ENCODE results near the gene PCSK4. TPM values are rescaled to one million over a fixed set of nuclear protein-coding genes. Genes with fewer than 3 reads are reported as not detected.

Gene PCSK4
- total RNA-seq, 1 donor from 2014 or later = 5.4 TPM

DNA sequence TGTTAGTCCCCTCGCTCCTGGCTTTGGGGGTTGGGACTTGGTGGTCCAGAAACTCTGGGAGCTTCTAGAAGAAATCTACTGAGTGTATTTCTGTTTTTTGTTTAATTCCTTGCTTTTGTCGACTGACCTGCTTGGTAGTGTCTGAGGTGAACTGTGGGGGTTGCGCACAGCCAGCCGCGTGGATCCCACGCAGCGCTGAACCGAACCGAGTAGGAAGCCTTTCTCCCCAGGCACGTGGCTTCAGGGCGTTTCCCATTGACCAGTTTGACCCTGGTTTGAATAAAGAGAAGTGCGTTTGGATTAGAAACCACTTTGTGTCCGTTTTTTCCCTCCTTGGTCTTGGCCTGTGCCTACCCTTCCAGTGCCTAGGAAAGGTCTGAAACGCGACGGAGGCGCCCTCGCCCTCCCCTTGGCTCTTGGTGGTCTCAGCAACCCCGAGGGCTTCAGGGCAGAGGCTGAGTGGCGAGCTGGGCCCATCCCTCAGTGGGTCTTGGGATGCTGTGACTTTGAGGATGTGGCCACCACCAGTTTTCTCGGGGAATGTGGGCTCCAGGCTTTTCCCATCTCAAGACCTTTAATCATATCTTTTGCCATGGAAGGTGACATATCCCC is 54.7 kb downstream of the PCSK4 start:
- Histone ChIP-seq H3K36me3 (peaks cover 0 to 56% of the 10 kb centered on the region in 2 donors), H3K9me3 (no peaks in the 10 kb centered on the region), H3K4me1 (peaks cover 24% of the 10 kb centered on the region), H3K27me3 (no peaks in the 10 kb centered on the region), H3K4me3 (no peak overlapping the region), H3K27ac (no peak overlapping the region)
- no peak for DNase-seq (ENCODE audit: extremely low spot score in 2 of 2)
- TF ChIP-seq POLR2AphosphoS5 (IDR thresholded peaks at IDR 0.05; ENCODE audit: insufficient read depth in 1 of 2, low read depth in 1 of 2) (no peak), POLR2A (IDR thresholded peaks at IDR 0.05) (no peak)
- TF ChIP-seq, protein P1, sequence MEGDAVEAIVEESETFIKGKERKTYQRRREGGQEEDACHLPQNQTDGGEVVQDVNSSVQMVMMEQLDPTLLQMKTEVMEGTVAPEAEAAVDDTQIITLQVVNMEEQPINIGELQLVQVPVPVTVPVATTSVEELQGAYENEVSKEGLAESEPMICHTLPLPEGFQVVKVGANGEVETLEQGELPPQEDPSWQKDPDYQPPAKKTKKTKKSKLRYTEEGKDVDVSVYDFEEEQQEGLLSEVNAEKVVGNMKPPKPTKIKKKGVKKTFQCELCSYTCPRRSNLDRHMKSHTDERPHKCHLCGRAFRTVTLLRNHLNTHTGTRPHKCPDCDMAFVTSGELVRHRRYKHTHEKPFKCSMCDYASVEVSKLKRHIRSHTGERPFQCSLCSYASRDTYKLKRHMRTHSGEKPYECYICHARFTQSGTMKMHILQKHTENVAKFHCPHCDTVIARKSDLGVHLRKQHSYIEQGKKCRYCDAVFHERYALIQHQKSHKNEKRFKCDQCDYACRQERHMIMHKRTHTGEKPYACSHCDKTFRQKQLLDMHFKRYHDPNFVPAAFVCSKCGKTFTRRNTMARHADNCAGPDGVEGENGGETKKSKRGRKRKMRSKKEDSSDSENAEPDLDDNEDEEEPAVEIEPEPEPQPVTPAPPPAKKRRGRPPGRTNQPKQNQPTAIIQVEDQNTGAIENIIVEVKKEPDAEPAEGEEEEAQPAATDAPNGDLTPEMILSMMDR (IDR thresholded peaks at IDR 0.05) = no peak
- intact Hi-C loops (cut with DNase I) = no loop called here

DNA sequence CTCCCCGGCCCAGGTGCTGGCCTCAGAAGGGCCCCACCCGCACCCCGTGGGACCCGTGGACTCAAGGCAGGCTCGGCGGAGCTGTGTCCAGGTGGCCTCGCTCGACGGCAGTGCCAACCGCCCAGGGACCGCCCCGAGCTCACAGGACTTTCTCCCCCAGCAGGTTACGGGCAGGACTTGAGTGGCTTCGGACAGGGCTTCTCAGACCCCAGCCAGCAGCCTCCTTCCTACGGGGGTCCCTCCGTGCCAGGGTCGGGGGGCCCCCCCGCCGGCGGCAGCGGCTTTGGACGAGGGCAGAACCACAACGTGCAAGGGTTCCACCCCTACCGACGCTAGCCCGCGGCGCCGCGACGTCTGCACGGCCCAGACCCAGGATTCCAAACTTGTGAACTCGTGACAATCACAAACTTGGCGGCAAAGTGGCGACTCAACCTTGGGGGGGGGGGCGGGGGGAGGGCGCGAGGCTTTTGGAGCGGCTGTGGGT is 55.5 kb downstream of the PCSK4 start:
- Histone ChIP-seq H3K27ac (no peak overlapping the region), H3K4me3 (no peak overlapping the region), H3K4me1 (peaks cover 15% of the 10 kb centered on the region), H3K9me3 (no peaks in the 10 kb centered on the region), H3K36me3 (peaks cover 0 to 56% of the 10 kb centered on the region in 2 donors), H3K27me3 (no peaks in the 10 kb centered on the region)
- TF ChIP-seq, protein P1 (IDR thresholded peaks at IDR 0.05) = no peak
- no peak for TF ChIP-seq POLR2AphosphoS5 (IDR thresholded peaks at IDR 0.05; ENCODE audit: insufficient read depth in 1 of 2, low read depth in 1 of 2)
- no peak for TF ChIP-seq POLR2A (IDR thresholded peaks at IDR 0.05)
- no peak for DNase-seq (ENCODE audit: extremely low spot score in 2 of 2)
- intact Hi-C loops (cut with DNase I) = no loop called here

DNA sequence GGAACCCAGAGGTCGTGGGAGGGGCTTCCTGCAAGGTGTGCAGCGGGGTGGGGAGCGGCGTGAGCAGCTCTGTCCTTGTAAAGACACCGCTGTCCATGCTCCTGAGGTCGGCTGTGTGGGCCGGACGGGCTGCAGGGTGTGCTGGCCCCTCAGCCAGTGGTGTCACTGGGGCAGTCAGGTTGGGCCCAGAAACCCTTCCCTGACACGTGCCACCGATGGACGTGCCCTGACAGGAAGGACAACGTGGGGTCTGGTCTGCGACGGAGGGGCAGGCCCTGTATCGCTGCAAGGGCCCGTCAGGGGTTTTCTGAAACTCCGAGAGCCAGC is 56.1 kb downstream of the PCSK4 start:
- intact Hi-C loops (cut with DNase I) = no loop called here
- H3K27ac ChIP-seq = no peak overlapping the region
- no peaks in the 10 kb centered on the region for H3K9me3 ChIP-seq
- peaks cover 9% of the 10 kb centered on the region for H3K4me1 ChIP-seq
- H3K36me3 ChIP-seq = peaks cover 0 to 59% of the 10 kb centered on the region in 2 donors
- no peak overlapping the region for H3K4me3 ChIP-seq
- TF ChIP-seq POLR2AphosphoS5 (IDR thresholded peaks at IDR 0.05; ENCODE audit: insufficient read depth in 1 of 2, low read depth in 1 of 2) = no peak
- TF ChIP-seq, protein P1 (IDR thresholded peaks at IDR 0.05) = no peak
- no peaks in the 10 kb centered on the region for H3K27me3 ChIP-seq
- DNase-seq (ENCODE audit: extremely low spot score in 2 of 2) = no peak

DNA sequence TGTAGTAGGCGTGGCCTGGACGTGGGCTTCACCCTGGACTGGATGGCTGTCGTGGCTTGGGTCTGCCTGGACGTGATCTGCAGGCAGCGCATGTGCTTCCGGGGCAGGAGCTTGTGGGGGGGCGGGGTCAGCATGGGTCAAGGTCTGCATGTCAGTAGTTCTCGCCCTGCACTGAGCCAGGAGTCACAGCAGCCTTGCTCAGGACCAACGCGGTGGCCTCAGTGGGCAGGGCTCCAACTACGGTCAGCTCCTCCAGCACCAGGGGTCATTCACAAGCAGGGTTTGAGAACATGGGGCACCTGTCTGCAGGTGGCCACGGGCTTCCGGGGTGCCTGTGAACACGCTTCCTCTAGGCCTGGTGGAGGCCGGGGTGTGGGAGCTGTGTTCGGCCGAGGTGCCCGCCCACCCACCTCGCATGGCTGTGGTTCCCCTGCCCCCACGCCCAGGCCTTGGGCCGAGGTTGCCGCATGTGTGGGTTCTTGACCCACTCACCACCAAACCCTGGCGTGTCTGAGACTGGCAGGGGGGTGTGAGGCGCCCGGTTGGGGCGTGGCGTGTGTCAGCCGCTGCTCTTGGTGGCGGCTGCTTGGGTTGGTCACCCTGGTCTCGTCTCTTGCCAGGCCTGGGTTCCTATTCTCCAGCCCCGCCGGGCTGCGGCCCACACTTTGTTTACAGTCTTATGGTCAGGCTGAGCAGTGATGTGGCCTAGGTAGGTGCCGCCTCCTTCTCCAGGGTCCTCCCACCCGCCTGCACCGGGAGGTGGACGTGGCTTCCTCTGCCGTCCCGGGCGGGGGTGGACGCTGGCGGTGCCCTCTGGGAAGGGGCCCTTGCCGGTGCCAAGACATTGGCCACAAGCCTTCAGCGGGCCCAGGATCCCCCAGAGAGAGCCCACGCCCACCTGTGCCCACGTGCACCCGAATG is 56.8 kb downstream of the PCSK4 start:
- Histone ChIP-seq H3K9me3 (no peaks in the 10 kb centered on the region), H3K4me3 (no peak overlapping the region), H3K27me3 (no peaks in the 10 kb centered on the region), H3K4me1 (peaks cover 6% of the 10 kb centered on the region), H3K27ac (no peak overlapping the region), H3K36me3 (peaks cover 0 to 65% of the 10 kb centered on the region in 2 donors)
- DNase-seq (ENCODE audit: extremely low spot score in 2 of 2) = no peak
- TF ChIP-seq POLR2AphosphoS5 (IDR thresholded peaks at IDR 0.05; ENCODE audit: insufficient read depth in 1 of 2, low read depth in 1 of 2) = no peak
- TF ChIP-seq, protein P1 (IDR thresholded peaks at IDR 0.05) = no peak
- no peak for TF ChIP-seq POLR2A (IDR thresholded peaks at IDR 0.05)
- intact Hi-C loops (cut with DNase I) = no loop called here

DNA sequence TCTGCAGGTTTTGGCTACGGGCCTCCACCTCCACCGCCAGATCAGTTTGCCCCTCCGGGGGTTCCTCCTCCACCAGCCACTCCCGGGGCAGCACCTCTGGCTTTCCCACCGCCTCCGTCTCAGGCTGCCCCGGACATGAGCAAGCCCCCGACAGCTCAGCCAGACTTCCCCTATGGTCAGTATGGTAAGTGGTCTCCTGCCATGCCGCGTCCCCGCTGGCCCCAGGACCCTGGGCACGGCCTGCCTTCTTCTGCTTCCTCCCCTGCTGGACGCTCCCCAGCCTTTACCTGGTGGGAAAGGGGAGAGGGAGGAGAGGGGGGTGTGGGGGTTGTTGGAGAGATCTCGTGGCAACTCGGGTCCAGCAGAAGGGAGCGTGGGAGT is 57.7 kb downstream of the PCSK4 start:
- H3K27me3 ChIP-seq = no peaks in the 10 kb centered on the region
- peaks cover under 1% of the 10 kb centered on the region for H3K4me1 ChIP-seq
- peaks cover 0 to 66% of the 10 kb centered on the region in 2 donors for H3K36me3 ChIP-seq
- intact Hi-C loops (cut with DNase I) = no loop called here
- H3K4me3 ChIP-seq = no peak overlapping the region
- H3K27ac ChIP-seq = no peak overlapping the region
- DNase-seq (ENCODE audit: extremely low spot score in 2 of 2) = no peak
- TF ChIP-seq POLR2A (IDR thresholded peaks at IDR 0.05) = no peak
- H3K9me3 ChIP-seq = no peaks in the 10 kb centered on the region

All from vagina (tissue), 2 donors.